Dedifferentiated amniotic fluid mesenchymal stem cell (primary cell): ENCODE measurements around the gene YAF2.
A peak's percentile ranks its signal among the peaks of the same experiment; 100 is the strongest.

Experiments
- DNase-seq: peaks from one replicate; pipeline ENCODE4 v3.0.0-alpha.2; 2016; ENCODE audit errors: extremely low spot score

The YAF2 gene

DNA sequence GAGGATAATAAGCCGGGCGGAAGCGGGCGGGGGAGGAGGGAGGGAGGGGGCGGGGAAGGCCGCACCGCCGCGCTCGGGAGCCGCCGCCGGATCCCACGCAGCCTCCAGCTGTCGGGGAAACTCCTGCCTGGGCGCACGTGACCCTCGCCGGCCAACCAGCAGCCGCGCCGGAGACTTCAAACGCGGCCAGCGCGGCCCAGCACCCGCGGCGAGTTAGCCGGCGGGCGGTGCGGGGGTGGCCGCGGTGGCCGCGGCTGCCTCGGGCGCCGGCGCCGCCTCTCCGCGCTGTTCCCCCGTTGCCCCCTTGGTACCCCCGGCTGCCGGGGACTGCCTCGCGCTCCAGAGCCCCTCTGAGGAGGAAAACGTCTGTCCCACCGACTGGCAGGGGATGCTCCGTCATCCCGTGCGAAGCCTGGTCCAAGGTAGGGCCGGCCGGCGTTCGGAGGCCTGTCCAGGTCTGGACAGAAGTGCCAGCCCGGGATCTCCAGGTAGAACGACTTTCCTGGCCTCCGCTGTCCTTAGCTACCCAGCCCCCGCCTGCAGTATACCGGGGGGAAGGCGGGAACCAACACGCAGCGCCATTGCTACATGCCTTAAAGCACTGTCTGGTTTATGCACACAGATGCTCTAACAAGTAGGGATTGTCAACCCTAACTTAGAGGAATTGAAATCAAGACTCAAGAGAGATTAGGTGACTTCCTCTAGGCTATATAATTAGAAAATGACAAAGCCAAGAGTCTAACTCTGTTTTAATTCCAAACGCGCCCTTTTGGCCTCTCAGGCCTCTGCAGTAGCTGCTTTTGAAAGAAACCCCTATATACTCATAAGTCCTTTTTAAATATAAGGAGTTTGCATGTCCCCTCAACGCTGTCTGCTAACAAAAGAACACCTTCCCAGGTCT, at the start of gene YAF2:
TSS of gene YAF2 (minus strand) at position 9 of the 901 bp plus-strand sequence. CDS start 68 bp downstream, outside the sequence.
- DNase-seq: peak; percentile 84

DNA sequence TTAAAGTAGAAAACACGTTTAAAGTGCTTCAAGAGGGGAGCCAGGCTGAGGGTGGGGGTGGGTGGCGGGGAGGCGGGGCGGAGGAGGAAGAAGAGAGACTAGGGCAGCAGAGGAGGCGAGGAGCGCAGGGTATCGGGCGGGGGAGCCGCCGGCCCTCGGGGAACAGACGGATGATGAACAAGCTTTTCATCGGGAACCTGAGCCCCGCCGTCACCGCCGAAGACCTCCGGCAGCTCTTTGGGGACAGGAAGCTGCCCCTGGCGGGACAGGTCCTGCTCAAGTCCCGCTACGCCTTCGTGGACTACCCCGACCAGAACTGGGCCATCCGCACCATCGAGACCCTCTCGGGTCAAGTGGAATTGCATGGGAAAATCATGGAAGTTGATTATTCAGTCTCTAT, 48.7 kb upstream of the YAF2 start:
- no peak for DNase-seq

DNA sequence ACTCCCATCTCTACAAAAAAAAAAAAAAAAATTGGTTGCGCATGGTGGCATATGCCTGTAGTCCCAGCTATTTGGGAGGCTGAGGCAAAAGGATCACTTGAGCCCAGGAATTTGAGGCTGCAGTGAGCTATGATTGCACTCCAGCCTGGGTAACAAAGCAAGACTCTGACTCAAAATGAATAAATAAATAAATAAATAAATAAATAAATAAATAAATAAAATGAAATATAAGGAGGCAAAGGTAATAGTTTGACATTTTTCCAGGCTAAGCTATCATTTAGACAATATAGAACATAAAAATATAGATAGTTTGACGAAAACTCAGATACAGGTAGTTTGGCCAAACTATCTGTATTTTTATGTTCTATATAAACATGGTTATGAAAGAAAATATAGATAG, 47.4 kb upstream of the YAF2 start:
- no peak for DNase-seq

GRCh38 chr12:42284876-42285275, 46.8 kb upstream of the YAF2 start:
- DNase-seq: peak; percentile 17

DNA sequence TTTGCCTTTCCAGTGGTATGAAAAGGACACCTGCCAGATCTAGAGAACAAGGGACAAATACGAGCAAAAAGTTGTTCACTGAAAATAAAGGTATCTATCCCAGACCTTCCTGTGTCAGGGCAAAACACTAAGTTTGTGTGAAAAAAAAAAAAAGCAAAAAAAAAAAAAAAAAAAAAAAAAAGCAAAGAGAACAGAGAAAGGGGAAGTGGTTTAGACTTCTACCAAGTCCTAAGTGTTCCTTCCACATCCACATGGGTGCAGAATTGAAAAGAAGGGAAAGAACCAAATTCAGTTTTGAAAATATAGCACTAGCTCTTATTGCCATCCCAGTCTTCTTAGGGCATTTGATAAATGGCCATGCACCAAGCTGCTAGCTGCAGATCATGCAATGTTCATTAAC, 46.1 kb upstream of the YAF2 start:
- no peak for DNase-seq

- no peak for DNase-seq
Measured at GRCh38 chr12:42283739-42284138, 45.7 kb upstream of the YAF2 start.

DNA sequence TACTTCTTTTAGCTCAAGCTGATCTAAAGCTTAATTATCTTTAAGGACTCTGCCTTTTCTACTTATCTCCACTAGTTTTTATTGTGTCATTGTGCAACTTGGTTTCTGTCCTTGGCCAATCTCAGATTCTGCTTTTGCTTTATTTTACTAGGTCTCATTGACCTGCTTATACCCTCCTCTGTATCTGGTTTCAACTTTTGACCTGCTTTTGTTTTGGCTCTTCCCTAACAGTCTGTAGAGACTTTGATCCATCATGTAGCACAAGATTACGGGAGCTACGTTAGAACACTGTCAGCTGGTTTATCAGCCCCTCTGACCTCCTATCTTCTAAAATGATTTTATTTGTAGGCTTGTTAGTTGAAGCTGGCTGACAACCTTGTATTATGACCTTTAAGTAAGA, 44.2 kb upstream of the YAF2 start:
- no peak for DNase-seq

DNA sequence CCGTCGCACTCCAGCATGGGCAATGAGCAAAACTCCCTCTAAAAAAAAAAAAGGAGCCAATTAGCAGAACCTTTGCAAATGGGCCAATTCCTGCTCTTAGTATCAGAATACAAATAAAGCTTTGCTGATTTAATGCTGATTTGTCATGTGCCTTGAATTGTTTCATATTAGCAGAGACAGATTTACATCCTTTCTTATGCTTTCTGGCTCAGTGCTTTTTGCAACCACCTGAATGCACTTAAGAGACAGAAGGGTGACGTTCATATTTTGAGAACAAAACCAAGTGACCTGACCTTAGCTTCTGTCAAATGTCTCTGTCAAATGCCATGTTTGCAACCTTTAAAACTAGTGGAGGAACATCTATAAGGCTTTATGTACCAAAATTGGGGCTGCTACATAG, 43.8 kb upstream of the YAF2 start:
- no peak for DNase-seq

DNA sequence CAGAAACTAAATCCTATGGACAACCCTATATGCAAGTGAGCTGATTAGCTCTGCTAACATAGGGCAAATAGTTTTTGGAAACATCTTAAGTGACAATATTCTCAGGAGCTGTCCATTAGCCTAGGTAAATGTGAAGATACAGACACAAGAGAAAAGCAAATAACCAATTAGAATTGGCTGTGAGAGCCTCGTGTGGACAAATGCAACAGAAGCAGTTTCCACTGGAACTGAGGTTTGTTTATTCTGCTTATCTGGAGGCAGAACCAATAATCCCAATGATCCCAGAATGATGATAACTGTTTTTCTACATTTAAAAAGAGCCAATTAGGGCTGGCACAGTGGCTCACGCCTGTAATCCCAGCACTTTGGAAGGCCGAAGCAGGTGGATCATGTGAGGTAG, 43.2 kb upstream of the YAF2 start:
- no peak for DNase-seq

GRCh38 chr12:42278128-42278510, 40.1 kb upstream of the YAF2 start:
- DNase-seq: no peak

GRCh38 chr12:42277396-42278127, 39.5 kb upstream of the YAF2 start:
- no peak for DNase-seq

DNA sequence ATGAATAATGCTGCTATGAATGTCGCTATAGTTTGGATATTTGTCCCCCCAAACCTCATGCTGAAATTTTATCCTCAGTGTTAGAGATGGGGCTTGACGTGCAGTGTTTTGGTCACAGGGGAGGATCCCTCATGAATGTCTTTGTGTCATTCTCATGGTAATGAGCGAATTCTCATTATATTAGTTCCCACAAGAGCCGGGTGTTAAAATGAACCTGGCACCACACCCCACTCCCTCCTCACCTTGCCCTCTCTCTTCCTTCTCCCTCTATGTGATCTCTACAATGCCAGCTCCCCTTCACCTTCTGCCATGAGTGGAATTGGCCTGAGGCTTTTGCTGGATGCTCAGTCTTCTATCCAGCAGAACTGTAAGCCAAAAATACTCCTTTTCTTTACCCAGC, 37.5 kb upstream of the YAF2 start:
- DNase-seq: no peak

DNA sequence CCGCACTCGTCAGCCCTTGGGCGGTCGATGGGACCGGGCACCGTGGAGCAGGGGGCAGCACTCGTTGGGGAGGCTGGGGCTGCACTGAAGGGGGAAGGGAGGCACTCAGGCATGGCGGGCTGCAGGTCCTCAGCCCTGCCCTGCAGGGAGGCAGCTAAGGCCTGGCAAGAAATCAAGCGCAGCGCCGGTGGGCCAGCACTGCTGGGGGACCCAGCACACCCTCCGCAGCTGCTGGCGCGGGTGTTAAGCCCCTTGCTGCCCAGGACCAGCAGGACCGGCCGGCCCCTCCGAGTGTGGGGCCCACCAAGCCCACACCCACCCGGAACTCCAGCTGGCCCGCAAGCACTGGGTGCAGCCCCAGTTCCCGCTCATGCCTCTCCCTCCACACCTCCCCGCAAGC, 35.7 kb upstream of the YAF2 start:
- no peak for DNase-seq

DNA sequence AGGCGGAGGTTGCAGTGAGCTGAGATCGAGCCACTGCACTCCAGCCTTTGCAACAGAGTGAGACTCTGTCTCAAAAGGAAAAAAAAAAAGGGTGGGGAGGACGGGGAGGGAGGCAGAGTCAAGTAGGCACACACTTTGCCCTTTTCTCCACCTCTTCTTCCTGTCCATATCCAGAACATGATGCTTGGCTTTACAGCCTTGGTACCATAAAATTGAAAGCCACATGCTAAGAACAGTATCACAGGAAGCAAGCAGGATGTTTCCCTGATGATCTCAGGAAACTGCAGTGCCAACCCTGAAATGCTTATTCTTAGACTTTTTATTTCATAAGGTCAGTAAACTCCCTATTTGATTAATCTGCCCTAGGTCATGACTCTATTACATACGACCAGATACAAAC, 32.5 kb upstream of the YAF2 start:
- no peak for DNase-seq

DNA sequence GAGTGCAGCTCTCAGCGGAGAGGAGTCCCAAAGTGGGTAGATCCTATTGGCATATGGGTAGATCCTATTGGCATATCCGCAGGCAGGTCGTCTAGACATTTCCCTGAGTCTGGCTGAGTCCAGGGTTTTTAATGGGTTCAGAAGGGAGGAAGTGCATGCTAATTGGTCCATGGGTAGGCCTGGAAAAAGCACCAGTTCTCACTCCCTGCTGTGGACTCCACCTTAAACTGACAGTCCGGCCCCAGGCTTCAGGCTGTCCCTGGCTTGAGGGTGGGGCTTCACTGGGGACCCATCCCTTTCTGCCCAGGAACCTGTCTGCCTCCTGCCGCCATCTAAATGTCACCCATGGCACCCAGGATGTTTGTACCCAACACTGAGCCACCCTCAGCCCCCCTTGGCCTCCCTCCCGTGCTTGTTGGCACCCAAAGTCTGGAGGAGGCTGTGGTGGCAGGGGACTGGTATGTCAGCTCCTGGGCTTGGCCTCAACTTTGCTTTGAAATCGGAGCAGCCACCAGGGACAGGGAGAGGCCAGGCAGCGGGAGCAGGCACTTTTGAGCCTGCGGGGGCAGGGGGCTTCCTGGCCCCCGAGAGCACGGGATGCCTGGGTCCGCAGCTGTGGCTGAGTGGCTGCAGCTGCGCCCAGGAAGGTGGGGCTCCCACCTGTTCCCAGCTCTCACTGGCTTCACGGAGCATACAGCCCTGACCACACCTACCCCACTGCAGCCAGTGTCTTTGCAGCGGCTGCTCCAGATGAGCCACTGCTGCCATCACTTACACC, 29.6 kb upstream of the YAF2 start:
- DNase-seq: no peak

DNA sequence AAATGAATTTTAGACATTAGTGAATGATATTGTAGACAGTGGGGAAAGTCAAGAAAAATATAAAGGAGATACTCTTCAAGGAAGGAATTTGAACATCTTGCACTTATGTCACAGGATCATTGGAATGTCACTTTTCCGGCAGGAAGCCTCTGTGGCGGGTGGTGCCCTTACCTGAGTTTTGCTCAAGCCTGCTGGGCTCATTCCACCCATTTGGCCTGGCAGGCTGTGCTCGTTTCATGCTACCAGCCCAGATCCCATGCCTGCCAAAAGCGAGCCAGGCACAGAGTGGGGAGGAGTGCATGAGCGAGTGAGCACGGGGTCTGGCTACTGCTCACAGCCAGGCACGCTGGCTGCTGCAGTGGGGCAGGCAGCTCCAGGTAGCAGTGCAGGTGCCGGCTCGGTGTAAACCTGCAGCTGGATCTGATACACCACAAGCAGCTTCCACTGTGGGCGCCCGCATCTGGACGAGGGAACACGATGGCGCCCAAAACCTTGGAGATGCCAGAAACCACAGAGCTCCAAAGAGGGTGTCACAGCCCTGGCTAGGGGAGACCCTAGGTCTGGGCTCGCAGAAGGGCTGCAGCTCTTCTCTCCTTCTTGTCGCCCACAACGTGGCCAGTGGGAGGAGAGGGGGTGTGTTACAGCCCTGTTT, 28.7 kb upstream of the YAF2 start:
- no peak for DNase-seq

DNA sequence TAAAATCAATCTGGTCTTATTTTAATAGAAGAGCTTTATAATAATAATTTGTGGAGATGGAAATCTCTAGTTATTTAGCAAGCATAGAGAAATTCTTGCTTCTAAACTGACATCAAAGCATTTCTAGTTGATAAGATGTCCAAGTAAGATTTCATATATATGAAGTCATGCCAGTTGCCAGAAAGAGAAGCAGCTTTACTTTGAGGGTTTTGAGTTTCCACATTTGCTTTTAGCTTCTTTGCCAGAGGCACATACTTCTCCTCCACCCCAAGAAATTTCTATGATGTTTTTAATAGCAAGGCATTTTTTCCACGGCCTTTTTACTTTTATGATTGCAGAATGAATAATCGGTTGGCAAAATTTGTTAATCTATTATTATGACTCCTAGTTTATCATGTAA, 24.2 kb upstream of the YAF2 start:
- DNase-seq: peak; percentile 30

- no peak for DNase-seq
Measured at GRCh38 chr12:42261708-42262107, 23.7 kb upstream of the YAF2 start.

DNA sequence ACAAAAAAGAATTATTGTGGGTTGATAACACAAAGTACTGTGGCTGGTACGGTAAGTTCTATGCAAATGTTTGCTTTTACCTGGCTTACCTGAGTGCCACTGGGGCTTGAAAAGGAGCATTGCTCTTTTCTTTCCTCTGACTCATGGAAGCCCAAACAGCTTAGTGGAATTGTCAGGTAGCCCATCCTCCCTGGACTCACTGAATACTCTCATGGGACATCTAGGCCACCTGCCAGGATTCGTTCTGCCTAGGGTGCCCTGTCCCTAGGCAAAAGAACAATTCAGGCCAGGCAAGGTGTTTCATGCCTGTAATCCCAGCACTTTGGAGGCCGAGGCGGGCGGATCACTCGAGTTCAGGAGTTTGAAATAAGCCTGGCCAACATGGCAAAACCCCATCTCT, 22.5 kb upstream of the YAF2 start:
- DNase-seq: no peak

DNA sequence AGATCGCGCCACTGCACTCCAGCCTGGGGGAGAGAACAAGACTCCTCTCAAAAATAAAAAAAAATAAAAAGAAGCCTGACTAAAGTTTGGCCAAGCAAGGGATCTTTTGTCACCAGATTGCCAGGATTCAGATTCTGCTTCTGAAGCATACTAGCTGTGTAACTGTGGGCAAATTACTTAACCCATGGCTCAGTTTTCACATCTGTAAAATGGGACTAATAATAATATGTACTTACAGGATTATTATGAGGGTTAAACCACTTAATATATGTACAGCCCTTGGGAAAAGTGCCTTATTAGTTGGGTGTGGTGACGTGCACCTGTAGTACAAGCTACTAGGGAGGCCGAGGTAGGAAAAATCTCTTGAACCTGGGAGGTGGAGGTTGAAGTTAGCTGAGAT, 21.7 kb upstream of the YAF2 start:
- DNase-seq: no peak

GRCh38 chr12:42255866-42256261, 17.8 kb upstream of the YAF2 start:
- DNase-seq: no peak
